ENCODE data around the gene ACAP1. TPM values are rescaled to one million over a fixed set of nuclear protein-coding genes. Genes with fewer than 3 reads are reported as not detected.

Gene ACAP1, protein sequence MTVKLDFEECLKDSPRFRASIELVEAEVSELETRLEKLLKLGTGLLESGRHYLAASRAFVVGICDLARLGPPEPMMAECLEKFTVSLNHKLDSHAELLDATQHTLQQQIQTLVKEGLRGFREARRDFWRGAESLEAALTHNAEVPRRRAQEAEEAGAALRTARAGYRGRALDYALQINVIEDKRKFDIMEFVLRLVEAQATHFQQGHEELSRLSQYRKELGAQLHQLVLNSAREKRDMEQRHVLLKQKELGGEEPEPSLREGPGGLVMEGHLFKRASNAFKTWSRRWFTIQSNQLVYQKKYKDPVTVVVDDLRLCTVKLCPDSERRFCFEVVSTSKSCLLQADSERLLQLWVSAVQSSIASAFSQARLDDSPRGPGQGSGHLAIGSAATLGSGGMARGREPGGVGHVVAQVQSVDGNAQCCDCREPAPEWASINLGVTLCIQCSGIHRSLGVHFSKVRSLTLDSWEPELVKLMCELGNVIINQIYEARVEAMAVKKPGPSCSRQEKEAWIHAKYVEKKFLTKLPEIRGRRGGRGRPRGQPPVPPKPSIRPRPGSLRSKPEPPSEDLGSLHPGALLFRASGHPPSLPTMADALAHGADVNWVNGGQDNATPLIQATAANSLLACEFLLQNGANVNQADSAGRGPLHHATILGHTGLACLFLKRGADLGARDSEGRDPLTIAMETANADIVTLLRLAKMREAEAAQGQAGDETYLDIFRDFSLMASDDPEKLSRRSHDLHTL
- 100 to 1,000 TPM; 531 to 781 (median 649) TPM for total RNA-seq
- total RNA-seq (2013): 391 TPM
- total RNA-seq: 40.5 to 552 (median 335) reads per million in 29 experiments

GRCh38 chr17:7336240-7337175, at the start of gene ACAP1:
TSS of gene ACAP1 (plus strand) at chr17:7336529. CDS start at chr17:7336735, 206 bp downstream.
- peak; percentile 75 to 93 (median 88) for DNase-seq
- Histone ChIP-seq H3K27ac (ENCODE audit: low read length) (peak within 1 kb of the TSS; percentile 72), H3K9me3 (no peaks in the 10 kb centered on the region), H3K27me3 (replicated peaks in 1 of 2; ENCODE audit: control insufficient read depth in 2 of 2, extremely low read depth in 1 of 2, insufficient read depth in 2 of 2, low read length in 1 of 2) (no peaks in the 10 kb centered on the region), H3K36me3 (ENCODE audit: control insufficient read depth in 2 of 2, extremely low read depth in 1 of 2, insufficient read depth in 1 of 2, low read length in 1 of 2) (peaks cover 0 to 34% of the 10 kb centered on the region in 2 donors), H3K4me3 (ENCODE audit: control insufficient read depth in 1 of 2, extremely low read depth in 1 of 2, low read length in 1 of 2) (peak within 1 kb of the TSS; percentile 78 to 93), H3K4me1 (ENCODE audit: control insufficient read depth in 1 of 2, extremely low read depth in 1 of 2, insufficient read depth in 2 of 2, low read length in 2 of 2) (peaks cover 19 to 86% of the 10 kb centered on the region in 2 experiments)
- peaks cover 15% of the 10 kb centered on the region for H3K36me3 Mint-ChIP-seq
- peaks cover 53 to 67% (median 66%) of the 10 kb centered on the region in 3 donors for H3K4me1 Mint-ChIP-seq
- no peaks in the 10 kb centered on the region for H3K27me3 Mint-ChIP-seq
- H3K9me3 Mint-ChIP-seq: no peaks in the 10 kb centered on the region
- ChIA-PET POLR2A (interaction anchor here (0.5 to 1.0 kb wide), 7 partner anchors 8 to 145 kb away, joined by 3 to 4 read pairs (median 3); no protein-coding TSS in a partner anchor), CTCF (interaction anchor here (0.5 to 2.3 kb wide), 13 partner anchors 8 to 426 kb away, joined by 3 to 5 read pairs (median 4); no protein-coding TSS in a partner anchor)
- 0% methylated on average over 3 of the region's 17 CpGs for WGBS (ENCODE audit: insufficient coverage)
- peak within 1 kb of the TSS; percentile 93 to 98 (median 93) for H3K4me3 Mint-ChIP-seq
- peak; percentile 95 to 97 (median 96) for ATAC-seq (replicated peaks in 1 of 4)
- H3K27ac Mint-ChIP-seq: peak within 1 kb of the TSS; percentile 99 to 100

DNA sequence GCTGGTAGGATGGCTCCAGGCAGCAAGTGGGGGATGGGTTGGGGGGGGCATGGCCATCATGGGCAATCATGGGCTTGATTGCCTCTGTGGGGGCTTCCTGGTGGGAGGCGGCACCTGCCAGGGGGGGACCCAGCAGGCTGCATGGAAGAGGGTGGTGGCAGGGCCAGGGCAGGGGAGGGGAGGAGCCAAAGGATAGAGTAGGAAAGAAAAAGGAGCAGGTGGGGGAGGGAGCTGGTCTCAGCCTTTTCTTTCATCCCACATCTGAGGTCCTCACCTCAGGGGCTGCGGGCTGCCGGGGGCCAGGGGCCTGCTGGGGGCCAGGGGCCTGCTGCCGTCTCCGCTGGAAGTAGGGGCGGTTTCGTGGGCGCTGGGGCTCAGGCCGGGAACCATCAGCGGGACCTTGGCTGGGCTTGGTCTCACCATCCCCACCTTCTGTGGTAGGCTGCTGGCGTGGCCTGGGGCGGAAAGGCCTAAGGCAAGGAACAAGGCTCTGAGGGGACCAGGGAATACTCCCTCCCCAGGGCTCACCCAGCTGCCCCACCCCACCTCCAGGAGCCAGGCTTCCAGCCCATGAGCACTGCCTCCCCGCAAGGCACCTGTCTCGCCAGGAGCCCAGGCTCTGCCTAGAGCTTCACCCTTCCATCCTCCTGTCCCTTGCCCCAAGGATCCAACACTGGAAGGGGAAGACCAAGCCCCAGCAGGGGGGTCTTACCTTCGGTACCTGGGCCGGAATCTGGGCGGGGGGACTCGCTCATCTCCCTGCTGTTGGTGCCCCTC, 46.9 kb upstream of the ACAP1 start:
- Histone ChIP-seq H3K36me3 (ENCODE audit: control insufficient read depth in 2 of 2, extremely low read depth in 1 of 2, insufficient read depth in 1 of 2, low read length in 1 of 2) (no peaks in the 10 kb centered on the region), H3K27me3 (replicated peaks in 1 of 2; ENCODE audit: control insufficient read depth in 2 of 2, extremely low read depth in 1 of 2, insufficient read depth in 2 of 2, low read length in 1 of 2) (peaks cover 4 to 83% of the 10 kb centered on the region in 2 experiments), H3K4me1 (ENCODE audit: control insufficient read depth in 1 of 2, extremely low read depth in 1 of 2, insufficient read depth in 2 of 2, low read length in 2 of 2) (peaks cover 0 to 9% of the 10 kb centered on the region in 2 experiments), H3K4me3 (ENCODE audit: control insufficient read depth in 1 of 2, extremely low read depth in 1 of 2, low read length in 1 of 2) (no peak overlapping the region), H3K9me3 (no peaks in the 10 kb centered on the region), H3K27ac (ENCODE audit: low read length) (no peak overlapping the region)
- Mint-ChIP-seq H3K4me1 (peaks cover 5 to 8% (median 6%) of the 10 kb centered on the region in 3 donors), H3K4me3 (no peak overlapping the region), H3K27me3 (peaks cover 7 to 38% of the 10 kb centered on the region in 2 donors), H3K9me3 (no peaks in the 10 kb centered on the region), H3K27ac (no peak overlapping the region), H3K36me3 (no peaks in the 10 kb centered on the region)
- ChIA-PET CTCF (no interaction called here), POLR2A (no interaction called here)
- DNase-seq (no peak), ATAC-seq (replicated peaks in 1 of 4) (no peak)
- 75% methylated on average over 5 of the region's 18 CpGs for whole genome bisulfite sequencing (ENCODE audit: insufficient coverage)

DNA sequence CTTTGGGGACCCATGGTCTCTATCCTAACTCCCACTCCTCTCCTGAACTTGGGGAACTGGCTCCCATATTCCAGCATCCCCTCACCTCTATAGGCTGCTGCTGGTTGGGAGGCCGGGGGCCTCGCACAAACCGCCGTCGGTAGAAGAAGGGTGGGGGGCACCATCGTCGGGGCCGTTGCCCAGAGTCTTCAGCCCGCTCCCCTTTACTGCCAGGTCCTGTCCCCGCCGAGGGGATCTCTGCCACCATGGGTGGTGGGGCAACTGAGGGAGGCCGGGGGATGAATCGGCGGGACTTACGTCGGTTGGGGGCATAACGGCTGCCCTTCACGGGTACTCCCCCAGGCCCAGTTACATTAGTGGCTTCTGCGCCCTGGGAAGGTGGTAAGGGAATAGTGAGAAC, 46.2 kb upstream of the ACAP1 start:
- POLR2A ChIA-PET: no interaction called here
- H3K4me3 Mint-ChIP-seq: no peak overlapping the region

DNA sequence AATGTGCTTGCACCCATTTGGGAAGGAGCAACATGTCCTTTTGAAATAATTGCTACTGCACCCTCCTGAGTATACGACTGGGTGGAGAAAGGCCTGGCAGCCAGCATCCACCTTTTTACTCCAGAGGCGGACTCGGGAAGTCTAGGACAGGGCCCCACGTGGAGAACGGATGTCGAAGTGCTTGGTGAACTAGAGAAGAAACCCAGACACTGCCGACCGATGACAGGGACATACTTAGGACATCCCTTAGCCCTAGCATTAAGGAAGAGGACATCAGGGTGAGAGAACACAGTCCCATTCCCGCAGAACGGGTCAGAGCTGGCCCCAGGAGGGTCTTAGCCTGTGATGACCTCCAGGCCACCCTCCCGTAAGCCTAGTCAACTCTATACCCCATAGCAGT, 45.6 kb upstream of the ACAP1 start:
- peak overlapping the region in 1 of 2 donors; percentile 28 for H3K27ac Mint-ChIP-seq
- no peak overlapping the region for H3K4me3 Mint-ChIP-seq
- Histone ChIP-seq H3K4me1 (ENCODE audit: control insufficient read depth in 1 of 2, extremely low read depth in 1 of 2, insufficient read depth in 2 of 2, low read length in 2 of 2) (peaks cover 0 to 20% of the 10 kb centered on the region in 2 experiments), H3K27me3 (replicated peaks in 1 of 2; ENCODE audit: control insufficient read depth in 2 of 2, extremely low read depth in 1 of 2, insufficient read depth in 2 of 2, low read length in 1 of 2) (peaks cover 4 to 81% of the 10 kb centered on the region in 2 experiments), H3K9me3 (no peaks in the 10 kb centered on the region), H3K36me3 (ENCODE audit: control insufficient read depth in 2 of 2, extremely low read depth in 1 of 2, insufficient read depth in 1 of 2, low read length in 1 of 2) (no peaks in the 10 kb centered on the region), H3K27ac (ENCODE audit: low read length) (no peak overlapping the region), H3K4me3 (ENCODE audit: control insufficient read depth in 1 of 2, extremely low read depth in 1 of 2, low read length in 1 of 2) (no peak overlapping the region)
- ATAC-seq (replicated peaks in 1 of 4): no peak
- WGBS (ENCODE audit: insufficient coverage): 72% methylated on average over 10 of the region's 11 CpGs
- ChIA-PET CTCF (interaction anchor here in 1 of 2 donors (0.6 kb wide), 1 partner anchor 390 kb away, joined by 6 read pairs; no protein-coding TSS in a partner anchor), POLR2A (no interaction called here)
- no peaks in the 10 kb centered on the region for H3K36me3 Mint-ChIP-seq
- peaks cover 7 to 37% of the 10 kb centered on the region in 2 donors for H3K27me3 Mint-ChIP-seq
- DNase-seq: no peak
- peaks cover 12 to 15% (median 14%) of the 10 kb centered on the region in 3 donors for H3K4me1 Mint-ChIP-seq
- H3K9me3 Mint-ChIP-seq: no peaks in the 10 kb centered on the region

More for the DNA sequence above, 46.2 kb upstream of the ACAP1 start:
- H3K9me3 ChIP-seq: no peaks in the 10 kb centered on the region
- H3K36me3 Mint-ChIP-seq: no peaks in the 10 kb centered on the region
- H3K27ac Mint-ChIP-seq: no peak overlapping the region
- ATAC-seq (replicated peaks in 1 of 4): no peak
- H3K4me1 Mint-ChIP-seq: peaks cover 9 to 12% (median 9%) of the 10 kb centered on the region in 3 donors
- 89% methylated on average over 7 of the region's 19 CpGs for WGBS (ENCODE audit: insufficient coverage)
- CTCF ChIA-PET: interaction anchor here in 1 of 2 donors (0.6 kb wide), 1 partner anchor 390 kb away, joined by 6 read pairs; no protein-coding TSS in a partner anchor
- H3K9me3 Mint-ChIP-seq: no peaks in the 10 kb centered on the region
- DNase-seq: no peak
- no peak overlapping the region for H3K4me3 ChIP-seq (ENCODE audit: control insufficient read depth in 1 of 2, extremely low read depth in 1 of 2, low read length in 1 of 2)
- H3K36me3 ChIP-seq (ENCODE audit: control insufficient read depth in 2 of 2, extremely low read depth in 1 of 2, insufficient read depth in 1 of 2, low read length in 1 of 2): no peaks in the 10 kb centered on the region
- H3K27me3 ChIP-seq (replicated peaks in 1 of 2; ENCODE audit: control insufficient read depth in 2 of 2, extremely low read depth in 1 of 2, insufficient read depth in 2 of 2, low read length in 1 of 2): peaks cover 4 to 81% of the 10 kb centered on the region in 2 experiments
- peaks cover 7 to 37% of the 10 kb centered on the region in 2 donors for H3K27me3 Mint-ChIP-seq
- peaks cover 0 to 14% of the 10 kb centered on the region in 2 experiments for H3K4me1 ChIP-seq (ENCODE audit: control insufficient read depth in 1 of 2, extremely low read depth in 1 of 2, insufficient read depth in 2 of 2, low read length in 2 of 2)
- no peak overlapping the region for H3K27ac ChIP-seq (ENCODE audit: low read length)

GRCh38 chr17:7292194-7292593, 44.1 kb upstream of the ACAP1 start:
- peaks cover 7 to 41% of the 10 kb centered on the region in 2 donors for H3K27me3 Mint-ChIP-seq
- H3K9me3 ChIP-seq: no peaks in the 10 kb centered on the region
- no peaks in the 10 kb centered on the region for H3K36me3 ChIP-seq (ENCODE audit: control insufficient read depth in 2 of 2, extremely low read depth in 1 of 2, insufficient read depth in 1 of 2, low read length in 1 of 2)
- peaks cover 0 to 32% of the 10 kb centered on the region in 2 experiments for H3K4me1 ChIP-seq (ENCODE audit: control insufficient read depth in 1 of 2, extremely low read depth in 1 of 2, insufficient read depth in 2 of 2, low read length in 2 of 2)
- no peak overlapping the region for H3K4me3 Mint-ChIP-seq
- DNase-seq (no peak), ATAC-seq (replicated peaks in 1 of 4) (no peak)
- H3K4me1 Mint-ChIP-seq: peaks cover 19 to 25% (median 21%) of the 10 kb centered on the region in 3 donors
- H3K27ac ChIP-seq (ENCODE audit: low read length): no peak overlapping the region
- H3K4me3 ChIP-seq (ENCODE audit: control insufficient read depth in 1 of 2, extremely low read depth in 1 of 2, low read length in 1 of 2): no peak overlapping the region
- POLR2A ChIA-PET: no interaction called here
- 88% methylated on average over 1 of the region's 2 CpGs for WGBS (ENCODE audit: insufficient coverage)
- H3K27ac Mint-ChIP-seq: no peak overlapping the region
- H3K27me3 ChIP-seq (replicated peaks in 1 of 2; ENCODE audit: control insufficient read depth in 2 of 2, extremely low read depth in 1 of 2, insufficient read depth in 2 of 2, low read length in 1 of 2): peaks cover 6 to 83% of the 10 kb centered on the region in 2 experiments
- H3K36me3 Mint-ChIP-seq: no peaks in the 10 kb centered on the region
- H3K9me3 Mint-ChIP-seq: no peaks in the 10 kb centered on the region
- CTCF ChIA-PET: interaction anchor here in 1 of 2 donors (0.6 kb wide), 1 partner anchor 240 kb away, joined by 3 read pairs; no protein-coding TSS in a partner anchor

Data from T-cell (primary cell).